Measurements from ENCODE around the gene KSR1.

DNA sequence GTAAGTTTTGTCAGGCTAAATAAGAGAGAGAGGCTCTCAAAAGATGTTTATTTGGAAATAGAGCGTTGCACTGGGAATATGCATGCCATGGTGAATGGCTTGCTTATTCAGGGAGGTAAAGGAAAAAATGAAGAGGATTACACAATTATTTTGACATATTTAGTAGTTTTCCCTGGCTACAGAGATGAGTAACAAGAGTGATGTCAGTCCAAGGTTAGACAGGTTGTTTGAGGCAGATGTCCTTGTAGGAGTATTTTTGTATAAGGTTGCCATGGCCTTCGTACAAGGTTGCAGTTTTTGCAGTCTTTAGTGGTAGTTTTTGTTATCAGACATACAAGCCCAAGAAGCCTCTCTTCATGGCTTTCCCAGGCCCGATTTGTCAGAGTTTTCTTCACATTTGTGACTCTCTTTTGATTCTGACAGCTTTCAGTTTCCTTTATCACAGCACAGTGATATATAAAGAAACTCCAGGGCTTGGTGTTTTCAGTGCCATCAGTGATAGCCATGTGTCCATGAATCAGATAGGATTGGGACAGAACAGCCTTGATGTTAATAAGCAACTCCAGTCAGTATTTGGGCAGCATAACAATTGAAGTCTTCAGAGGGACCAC lies 156.0 kb downstream of the KSR1 start:
- TF ChIP-seq, protein P1, sequence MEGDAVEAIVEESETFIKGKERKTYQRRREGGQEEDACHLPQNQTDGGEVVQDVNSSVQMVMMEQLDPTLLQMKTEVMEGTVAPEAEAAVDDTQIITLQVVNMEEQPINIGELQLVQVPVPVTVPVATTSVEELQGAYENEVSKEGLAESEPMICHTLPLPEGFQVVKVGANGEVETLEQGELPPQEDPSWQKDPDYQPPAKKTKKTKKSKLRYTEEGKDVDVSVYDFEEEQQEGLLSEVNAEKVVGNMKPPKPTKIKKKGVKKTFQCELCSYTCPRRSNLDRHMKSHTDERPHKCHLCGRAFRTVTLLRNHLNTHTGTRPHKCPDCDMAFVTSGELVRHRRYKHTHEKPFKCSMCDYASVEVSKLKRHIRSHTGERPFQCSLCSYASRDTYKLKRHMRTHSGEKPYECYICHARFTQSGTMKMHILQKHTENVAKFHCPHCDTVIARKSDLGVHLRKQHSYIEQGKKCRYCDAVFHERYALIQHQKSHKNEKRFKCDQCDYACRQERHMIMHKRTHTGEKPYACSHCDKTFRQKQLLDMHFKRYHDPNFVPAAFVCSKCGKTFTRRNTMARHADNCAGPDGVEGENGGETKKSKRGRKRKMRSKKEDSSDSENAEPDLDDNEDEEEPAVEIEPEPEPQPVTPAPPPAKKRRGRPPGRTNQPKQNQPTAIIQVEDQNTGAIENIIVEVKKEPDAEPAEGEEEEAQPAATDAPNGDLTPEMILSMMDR (conservative IDR thresholded peaks at IDR 0.05), result no peak
- TF ChIP-seq EZH2 (IDR thresholded peaks at IDR 0.05; ENCODE audit: low read depth), result no peak
